Adipocyte (in vitro differentiated cells): ENCODE results near the gene FOXA2.
A peak's percentile ranks its signal among the peaks of the same experiment; 100 is the strongest.

ENCODE experiments used
- DNase-seq: peaks from one replicate; pipeline ENCODE4 v3.0.0-alpha.2; 2015; ENCODE audit warnings: low read depth
- H3K27me3 ChIP-seq: replicated peaks from 2 replicates; pipeline ENCODE4 v1.7.0; 2013; ENCODE audit warnings: mild to moderate bottlenecking, low read length, moderate library complexity; ENCODE audit not compliant: control insufficient read depth, insufficient read depth
- H3K36me3 ChIP-seq: 2 replicates; pipeline ENCODE4 v1.7.0; 2013; ENCODE audit warnings: low read length, mild to moderate bottlenecking, moderate library complexity; ENCODE audit not compliant: control insufficient read depth, insufficient read depth, severe bottlenecking
- H3K4me1 ChIP-seq: 2 replicates; pipeline ENCODE4 v1.7.0; 2013; ENCODE audit warnings: mild to moderate bottlenecking, low read length, moderate library complexity; ENCODE audit not compliant: control insufficient read depth, insufficient read depth
- H3K4me3 ChIP-seq: 2 replicates; pipeline ENCODE4 v1.7.0; 2013; ENCODE audit warnings: mild to moderate bottlenecking, low read length, moderate library complexity
- H3K9ac ChIP-seq: 2 replicates; pipeline ENCODE4 v1.7.0; 2013; ENCODE audit warnings: mild to moderate bottlenecking, low read length, moderate library complexity
- H3K9me3 ChIP-seq: 2 replicates; pipeline ENCODE4 v1.7.0; 2013; ENCODE audit warnings: mild to moderate bottlenecking, low read length, moderate library complexity; ENCODE audit not compliant: control insufficient read depth

FOXA2 gene

DNA sequence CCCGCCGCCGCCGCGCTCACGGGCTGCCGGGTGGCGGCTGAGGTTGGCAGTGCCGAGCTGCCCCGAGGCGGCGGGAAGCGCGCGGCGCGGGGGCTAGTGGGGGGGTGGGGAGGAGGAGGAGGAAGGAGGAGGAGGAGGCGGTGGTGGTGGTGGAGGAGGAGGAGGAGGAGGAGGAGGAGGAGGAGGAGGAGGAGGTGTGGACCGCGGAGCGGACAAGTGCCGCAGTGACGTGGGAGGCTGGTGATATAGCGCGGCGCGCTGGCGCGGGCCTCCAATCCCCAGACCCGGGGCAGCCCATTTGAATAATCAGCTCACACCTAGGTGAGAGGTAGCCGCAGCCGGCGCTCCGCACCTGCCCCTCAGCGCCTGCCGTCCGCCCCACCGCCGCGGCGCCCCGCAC lies at the start of gene FOXA2:
Gene FOXA2, minus strand, starts transcription at position 51 of the 400 bp plus-strand sequence. CDS start 294 bp downstream, outside the sequence.
- H3K4me1 ChIP-seq: peaks cover 8% of the 10 kb centered on the region
- no peak for DNase-seq
- no peaks in the 10 kb centered on the region for H3K36me3 ChIP-seq
- peaks cover 81% of the 10 kb centered on the region for H3K27me3 ChIP-seq
- no peak within 1 kb of the TSS for H3K9ac ChIP-seq
- H3K4me3 ChIP-seq: peak within 1 kb of the TSS; percentile 27
- H3K9me3 ChIP-seq: no peaks in the 10 kb centered on the region

DNA sequence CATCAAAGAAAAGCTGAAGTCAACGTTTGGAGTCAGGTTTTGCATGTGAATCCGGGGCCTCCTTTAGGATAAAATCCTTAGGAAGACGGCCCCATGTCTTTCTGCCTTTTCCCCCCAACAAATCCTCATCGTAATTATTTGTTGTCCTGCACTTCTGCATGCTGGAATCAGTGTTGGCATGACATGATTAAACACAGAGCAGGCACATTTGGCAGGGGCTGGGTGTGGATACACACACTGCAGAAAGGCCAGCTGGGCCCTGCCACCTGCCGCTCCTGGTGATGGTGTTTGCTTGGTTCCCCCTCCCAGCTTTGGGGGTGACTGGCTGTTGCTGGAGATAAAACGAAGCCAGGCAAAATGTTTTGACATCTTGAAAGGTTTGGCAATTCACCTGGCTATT lies 46.3 kb upstream of the FOXA2 start:
- Histone ChIP-seq H3K36me3 (no peaks in the 10 kb centered on the region), H3K27me3 (peaks cover 11% of the 10 kb centered on the region), H3K9me3 (no peaks in the 10 kb centered on the region), H3K9ac (no peak overlapping the region), H3K4me1 (peaks cover 11% of the 10 kb centered on the region), H3K4me3 (no peak overlapping the region)
- DNase-seq: no peak

GRCh38 chr20:22629927-22630326 lies 45.6 kb upstream of the FOXA2 start:
- Histone ChIP-seq H3K9ac (no peak overlapping the region), H3K36me3 (no peaks in the 10 kb centered on the region), H3K9me3 (no peaks in the 10 kb centered on the region), H3K4me3 (no peak overlapping the region), H3K4me1 (peaks cover 11% of the 10 kb centered on the region), H3K27me3 (peaks cover 14% of the 10 kb centered on the region)
- DNase-seq: no peak

DNA sequence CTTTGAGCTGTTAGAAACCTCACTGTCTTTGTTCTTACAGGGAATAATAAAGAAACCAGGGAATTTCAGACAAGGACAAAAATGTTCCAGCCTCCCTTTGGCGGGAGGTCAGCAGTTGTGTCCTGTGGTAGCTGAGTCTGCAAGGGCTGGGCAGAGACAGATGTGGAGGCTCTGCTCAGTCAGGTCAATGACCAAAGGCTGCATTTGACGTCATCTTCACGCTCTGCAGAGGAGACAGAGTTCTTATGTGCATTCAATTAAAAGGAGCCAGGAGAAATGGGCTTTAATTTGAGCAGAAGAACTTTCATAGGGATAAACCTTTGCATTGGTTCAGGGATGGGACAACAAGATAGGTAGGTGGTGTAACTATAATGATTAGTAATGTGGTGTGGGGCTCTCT lies 45.1 kb upstream of the FOXA2 start:
- H3K4me1 ChIP-seq: peaks cover 11% of the 10 kb centered on the region
- H3K9ac ChIP-seq: no peak overlapping the region
- no peaks in the 10 kb centered on the region for H3K36me3 ChIP-seq
- no peak overlapping the region for H3K4me3 ChIP-seq
- no peak for DNase-seq
- H3K9me3 ChIP-seq: no peaks in the 10 kb centered on the region
- H3K27me3 ChIP-seq: peaks cover 17% of the 10 kb centered on the region

DNA sequence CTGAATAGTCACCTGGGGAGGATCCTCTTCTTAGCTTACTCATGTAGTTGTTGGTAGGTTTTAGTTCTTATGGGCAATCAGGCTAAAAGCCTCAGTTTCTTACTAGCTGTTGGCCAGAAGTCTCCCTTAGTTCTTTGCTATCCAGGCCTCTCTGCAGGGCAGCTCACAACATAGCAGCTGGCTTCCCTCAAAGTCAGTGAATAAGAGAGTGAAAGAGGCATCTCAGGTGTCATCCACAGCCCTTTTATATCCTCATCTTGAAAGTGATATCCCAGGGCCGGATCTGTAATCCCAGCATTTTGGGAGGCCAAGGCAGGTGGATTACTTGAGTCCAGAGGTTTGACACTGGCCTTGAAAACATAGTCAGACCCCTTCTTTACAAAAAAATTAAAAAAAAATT lies 42.1 kb upstream of the FOXA2 start:
- Histone ChIP-seq H3K4me1 (peaks cover 11% of the 10 kb centered on the region), H3K9me3 (no peaks in the 10 kb centered on the region), H3K4me3 (no peak overlapping the region), H3K9ac (no peak overlapping the region), H3K27me3 (peaks cover 25% of the 10 kb centered on the region), H3K36me3 (no peaks in the 10 kb centered on the region)
- no peak for DNase-seq

- Histone ChIP-seq H3K4me3 (no peak overlapping the region), H3K4me1 (peaks cover 6% of the 10 kb centered on the region), H3K9me3 (no peaks in the 10 kb centered on the region), H3K36me3 (no peaks in the 10 kb centered on the region), H3K27me3 (peaks cover 37% of the 10 kb centered on the region), H3K9ac (no peak overlapping the region)
- DNase-seq: no peak
Observed at GRCh38 chr20:22623211-22623610, 38.8 kb upstream of the FOXA2 start.

DNA sequence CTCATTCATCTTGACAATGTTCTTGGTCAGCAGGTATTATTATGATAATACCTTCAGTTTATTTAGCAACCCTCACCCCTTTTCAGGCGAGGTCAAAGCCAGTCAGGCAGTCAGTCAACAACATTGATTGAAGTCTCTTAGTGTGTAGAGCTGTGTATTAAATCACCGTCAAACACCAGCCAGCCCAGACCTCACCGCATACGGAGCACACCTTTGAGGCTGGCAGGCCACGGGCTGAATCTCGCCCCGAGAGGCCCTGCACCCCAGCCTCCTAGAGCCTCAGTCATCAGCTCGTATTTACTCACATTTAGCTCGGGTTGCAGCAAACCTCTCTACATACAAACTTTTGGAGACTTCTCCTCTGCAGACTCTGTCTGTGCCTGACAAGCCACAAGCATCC lies 36.0 kb upstream of the FOXA2 start:
- Histone ChIP-seq H3K9me3 (no peaks in the 10 kb centered on the region), H3K4me1 (no peaks in the 10 kb centered on the region), H3K36me3 (no peaks in the 10 kb centered on the region), H3K9ac (no peak overlapping the region), H3K27me3 (peaks cover 50% of the 10 kb centered on the region), H3K4me3 (no peak overlapping the region)
- DNase-seq: no peak

- Histone ChIP-seq H3K9me3 (no peaks in the 10 kb centered on the region), H3K27me3 (peaks cover 50% of the 10 kb centered on the region), H3K36me3 (no peaks in the 10 kb centered on the region), H3K4me3 (no peak overlapping the region), H3K4me1 (no peaks in the 10 kb centered on the region), H3K9ac (no peak overlapping the region)
- DNase-seq: no peak
Observed at GRCh38 chr20:22619806-22620205, 35.4 kb upstream of the FOXA2 start.

- peaks cover 52% of the 10 kb centered on the region for H3K27me3 ChIP-seq
Observed at GRCh38 chr20:22619272-22619671, 34.9 kb upstream of the FOXA2 start.

GRCh38 chr20:22617160-22617559 lies 32.8 kb upstream of the FOXA2 start:
- DNase-seq: no peak
- Histone ChIP-seq H3K4me1 (no peaks in the 10 kb centered on the region), H3K27me3 (peaks cover 61% of the 10 kb centered on the region), H3K4me3 (no peak overlapping the region), H3K36me3 (no peaks in the 10 kb centered on the region), H3K9ac (no peak overlapping the region), H3K9me3 (no peaks in the 10 kb centered on the region)

More at GRCh38 chr20:22619272-22619671, 34.9 kb upstream of the FOXA2 start:
- Histone ChIP-seq H3K4me3 (no peak overlapping the region), H3K4me1 (no peaks in the 10 kb centered on the region), H3K36me3 (no peaks in the 10 kb centered on the region), H3K9me3 (no peaks in the 10 kb centered on the region), H3K9ac (no peak overlapping the region)
- no peak for DNase-seq

DNA sequence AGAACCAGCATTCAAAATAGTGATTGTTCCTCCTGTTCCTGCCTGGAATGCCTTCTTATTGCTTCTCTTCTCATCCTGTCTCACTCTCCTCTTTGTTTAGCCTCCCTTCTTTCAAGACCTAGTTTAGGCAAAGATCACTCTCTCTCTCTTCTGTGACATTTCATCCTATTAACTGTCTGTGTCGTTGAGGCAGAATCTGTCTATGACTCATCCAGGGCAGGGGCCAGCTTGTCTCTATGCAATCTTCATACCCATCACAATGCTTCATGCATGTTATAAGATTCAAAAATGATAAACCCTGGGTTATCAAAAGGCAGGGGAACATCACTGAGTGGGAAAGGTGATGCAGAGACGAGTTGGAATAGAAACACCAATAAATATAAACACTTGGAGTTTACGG lies 32.2 kb upstream of the FOXA2 start:
- DNase-seq: no peak
- no peaks in the 10 kb centered on the region for H3K4me1 ChIP-seq
- no peaks in the 10 kb centered on the region for H3K9me3 ChIP-seq
- H3K4me3 ChIP-seq: no peak overlapping the region
- H3K36me3 ChIP-seq: no peaks in the 10 kb centered on the region
- H3K27me3 ChIP-seq: peaks cover 57% of the 10 kb centered on the region
- no peak overlapping the region for H3K9ac ChIP-seq

DNA sequence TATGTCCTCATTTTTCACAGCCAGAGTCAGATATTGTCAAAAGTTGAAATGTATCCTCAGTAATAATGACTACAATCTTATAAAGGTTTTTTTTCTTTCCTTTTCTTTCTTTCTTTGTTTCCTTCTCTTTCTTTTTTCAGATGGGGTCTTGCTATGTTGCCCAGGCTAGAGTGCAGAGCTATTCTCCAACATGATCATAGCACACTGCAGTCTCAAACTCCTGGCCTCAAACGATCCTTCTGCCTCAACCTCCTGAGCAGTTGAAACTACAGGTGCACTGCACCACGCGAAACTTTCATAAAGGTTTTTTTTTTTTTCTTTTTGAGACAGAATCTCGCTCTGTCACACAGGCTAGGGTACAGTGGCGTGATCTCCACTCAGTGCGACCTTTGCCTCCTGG lies 31.1 kb upstream of the FOXA2 start:
- peaks cover 58% of the 10 kb centered on the region for H3K27me3 ChIP-seq
- no peaks in the 10 kb centered on the region for H3K4me1 ChIP-seq
- H3K9ac ChIP-seq: no peak overlapping the region
- no peaks in the 10 kb centered on the region for H3K36me3 ChIP-seq
- no peak overlapping the region for H3K4me3 ChIP-seq
- no peaks in the 10 kb centered on the region for H3K9me3 ChIP-seq
- no peak for DNase-seq
